Measurements from ENCODE around the gene VPS9D1.
"Not testable (repeated sequence)": the region's sequence is repeated elsewhere in the genome, so short reads cannot be mapped to it uniquely, and the experiment has no call there.

VPS9D1 gene

DNA sequence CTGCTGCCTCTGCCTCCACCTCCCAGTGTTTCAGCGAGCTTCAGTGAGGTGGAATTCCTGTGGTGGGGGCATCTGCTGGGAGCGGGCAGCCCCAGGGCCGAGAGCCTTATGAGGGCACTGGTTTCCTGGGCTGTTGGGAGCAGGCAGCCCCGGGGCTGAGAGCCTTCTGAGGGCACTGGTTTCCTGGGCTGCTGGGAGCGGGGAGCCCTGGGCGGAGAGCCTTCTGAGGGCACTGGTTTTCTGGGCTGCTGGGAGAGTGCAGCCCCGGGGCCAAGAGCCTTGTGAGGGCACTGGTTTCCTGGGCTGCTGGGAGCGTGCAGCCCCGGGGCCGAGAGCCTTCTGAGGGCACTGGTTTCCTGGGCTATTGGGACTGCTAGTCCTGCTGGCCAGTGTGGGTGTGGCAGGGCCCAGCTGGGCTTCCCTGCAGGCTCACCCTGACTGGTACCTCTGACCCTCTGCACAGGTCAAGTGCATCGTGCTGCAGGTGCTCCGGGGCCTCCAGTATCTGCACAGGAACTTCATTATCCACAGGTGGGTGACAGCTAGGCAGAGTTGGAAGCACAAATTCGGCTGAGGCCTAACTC is 28.6 kb downstream of the VPS9D1 start:
- FAIRE-seq, result no peak

DNA sequence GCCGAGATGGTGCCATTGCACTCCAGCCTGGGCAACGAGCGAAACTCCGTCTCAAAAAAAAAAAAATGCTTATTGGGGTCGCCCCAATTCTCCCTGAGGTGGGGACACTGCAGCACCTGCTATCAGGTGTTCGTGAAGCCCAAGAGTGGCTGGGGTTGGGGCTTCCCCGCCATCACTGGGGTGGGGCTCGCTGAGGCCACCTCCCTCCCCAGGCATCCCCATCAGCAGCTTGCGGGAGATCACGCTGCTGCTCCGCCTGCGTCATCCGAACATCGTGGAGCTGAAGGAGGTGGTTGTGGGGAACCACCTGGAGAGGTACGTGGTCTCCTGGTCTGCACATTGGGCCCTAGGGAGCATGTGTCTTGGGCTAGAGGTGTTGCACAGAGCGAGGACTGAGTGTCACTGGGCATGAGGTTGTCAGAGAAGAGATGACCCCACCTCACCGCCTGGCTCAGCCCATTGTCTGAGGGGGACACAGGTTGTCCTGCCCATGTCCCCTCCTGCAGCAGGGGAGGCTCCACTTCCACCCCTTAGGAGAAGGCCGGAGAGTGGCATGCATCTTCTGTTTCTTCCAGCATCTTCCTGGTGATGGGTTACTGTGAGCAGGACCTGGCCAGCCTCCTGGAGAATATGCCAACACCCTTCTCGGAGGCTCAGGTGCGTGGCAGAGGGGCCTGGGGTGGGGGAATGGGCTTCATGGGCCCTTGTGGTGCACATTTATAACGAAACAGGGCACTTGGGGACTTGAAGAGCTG is 29.3 kb downstream of the VPS9D1 start:
- no peak for FAIRE-seq

DNA sequence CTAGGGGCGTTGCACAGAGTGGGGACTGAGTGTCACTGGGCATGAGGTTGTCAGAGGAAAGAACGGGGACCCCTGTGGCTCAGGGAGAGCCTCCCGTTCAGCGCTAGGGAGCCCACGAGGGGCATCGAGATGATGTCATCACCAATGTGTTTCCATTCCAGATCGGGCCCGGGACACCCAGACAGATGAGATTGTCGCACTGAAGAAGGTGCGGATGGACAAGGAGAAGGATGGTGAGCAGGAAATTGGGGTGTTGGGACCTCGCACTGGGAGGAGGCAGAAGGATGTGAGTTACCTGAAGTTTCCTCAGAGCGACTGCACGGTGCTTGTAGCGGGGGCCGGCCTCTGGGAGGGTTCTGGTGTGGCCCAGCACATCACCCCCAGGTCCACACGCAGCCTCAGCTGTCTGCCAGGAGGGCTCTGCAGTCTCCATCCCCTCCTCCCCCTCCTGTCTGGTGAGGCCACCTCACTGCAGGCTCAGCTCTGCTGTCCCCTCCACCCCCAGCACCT is 30.3 kb downstream of the VPS9D1 start:
- FAIRE-seq, result no peak

- not testable (repeated sequence) for FAIRE-seq
Observed at GRCh38 chr16:89689621-89690020, 31.1 kb downstream of the VPS9D1 start.

DNA sequence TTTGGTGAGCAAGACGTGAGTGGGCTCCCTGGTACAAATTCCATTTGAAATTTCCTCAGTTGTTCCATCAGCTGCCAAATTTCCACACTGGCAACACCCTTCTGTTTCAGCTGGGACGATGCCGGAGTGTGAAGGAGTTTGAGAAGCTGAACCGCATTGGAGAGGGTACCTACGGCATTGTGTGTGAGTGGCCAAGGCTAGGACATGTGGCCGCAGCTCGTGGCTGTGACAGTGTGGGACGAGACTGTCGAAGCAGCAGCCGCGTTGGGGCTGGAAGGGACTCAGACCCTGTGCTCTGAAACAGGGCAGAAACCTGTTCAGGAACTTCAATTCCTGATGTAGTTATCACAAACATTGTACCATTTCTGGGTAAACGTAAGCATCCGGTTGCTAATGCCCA is 31.6 kb downstream of the VPS9D1 start:
- FAIRE-seq, result no peak

DNA sequence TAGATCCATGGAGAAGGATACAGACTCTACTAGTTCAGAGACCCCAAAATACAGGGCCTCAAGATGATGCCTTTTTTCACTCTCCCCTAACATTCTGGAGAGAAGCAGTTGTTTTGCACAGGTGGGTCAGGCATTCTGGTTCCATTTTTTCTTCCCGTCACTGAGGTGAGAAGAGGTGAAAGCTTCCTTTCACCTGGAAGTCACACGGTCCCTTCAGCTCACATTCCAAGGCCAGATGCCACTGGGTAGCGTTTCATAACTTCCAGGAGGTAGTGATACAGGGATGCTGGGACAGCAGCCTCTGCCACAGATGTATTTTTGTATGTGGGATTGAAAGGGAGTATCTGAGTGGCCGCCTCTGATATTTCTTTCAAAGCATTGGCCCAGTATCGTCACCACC is 32.3 kb downstream of the VPS9D1 start:
- FAIRE-seq, result no peak

GRCh38 chr16:89687092-89687940 is 33.4 kb downstream of the VPS9D1 start:
- no peak for FAIRE-seq

GRCh38 chr16:89686520-89687091 is 34.1 kb downstream of the VPS9D1 start, which contains the start of gene CDK10:
Gene CDK10 (plus strand): TSS chr16:89686689. CDS start chr16:89686711, 22 bp downstream.
- no peak for FAIRE-seq

GRCh38 chr16:89685916-89686315 is 34.8 kb downstream of the VPS9D1 start:
- FAIRE-seq, result no peak

DNA sequence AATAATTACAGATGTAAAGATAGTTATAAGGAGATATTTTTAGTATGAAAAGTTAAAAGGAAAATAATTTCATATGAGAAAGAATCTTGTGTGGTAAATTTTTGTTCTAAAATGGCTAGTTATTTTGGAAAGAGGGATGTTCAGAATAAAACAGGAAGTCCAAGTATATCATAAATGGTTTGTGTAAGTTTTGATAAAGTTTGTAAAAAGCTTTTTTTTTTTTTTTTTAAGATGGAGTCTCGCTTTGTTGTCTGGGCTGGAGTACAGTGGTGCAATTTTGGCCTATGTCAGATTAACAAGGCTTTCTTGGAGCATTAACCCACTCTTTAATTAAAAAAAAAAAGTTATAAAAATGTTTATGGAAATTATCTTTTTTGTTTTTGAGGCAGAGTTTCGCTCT is 42.4 kb downstream of the VPS9D1 start:
- FAIRE-seq, result no peak

- no peak for FAIRE-seq
Observed at GRCh38 chr16:89672177-89672941, 48.3 kb downstream of the VPS9D1 start.

DNA sequence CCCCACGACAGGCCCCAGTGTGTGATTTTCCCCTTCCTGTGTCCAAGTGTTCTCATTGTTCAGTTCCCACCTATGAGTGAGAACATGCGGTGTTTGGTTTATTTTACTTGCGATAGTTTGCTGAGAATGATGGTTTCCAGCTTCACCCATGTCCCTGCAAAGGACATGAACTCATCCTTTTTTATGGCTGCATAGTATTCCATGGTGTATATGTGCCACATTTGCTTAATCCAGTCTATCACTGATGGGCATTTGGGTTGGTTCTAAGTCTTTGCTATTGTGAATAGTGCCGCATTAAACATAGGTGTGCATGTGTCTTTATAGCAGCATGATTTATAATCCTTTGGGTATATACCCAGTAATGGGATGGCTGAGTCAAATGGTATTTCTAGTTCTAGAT is 49.1 kb downstream of the VPS9D1 start:
- FAIRE-seq, result not testable (repeated sequence)

GRCh38 chr16:89670496-89671431 is 49.9 kb downstream of the VPS9D1 start:
- no peak for FAIRE-seq

GRCh38 chr16:89669755-89670154 is 50.9 kb downstream of the VPS9D1 start:
- FAIRE-seq, result no peak

GRCh38 chr16:89668790-89669158 is 51.9 kb downstream of the VPS9D1 start:
- FAIRE-seq, result no peak

- FAIRE-seq, result no peak
Observed at GRCh38 chr16:89667633-89668032, 53.1 kb downstream of the VPS9D1 start.

DNA sequence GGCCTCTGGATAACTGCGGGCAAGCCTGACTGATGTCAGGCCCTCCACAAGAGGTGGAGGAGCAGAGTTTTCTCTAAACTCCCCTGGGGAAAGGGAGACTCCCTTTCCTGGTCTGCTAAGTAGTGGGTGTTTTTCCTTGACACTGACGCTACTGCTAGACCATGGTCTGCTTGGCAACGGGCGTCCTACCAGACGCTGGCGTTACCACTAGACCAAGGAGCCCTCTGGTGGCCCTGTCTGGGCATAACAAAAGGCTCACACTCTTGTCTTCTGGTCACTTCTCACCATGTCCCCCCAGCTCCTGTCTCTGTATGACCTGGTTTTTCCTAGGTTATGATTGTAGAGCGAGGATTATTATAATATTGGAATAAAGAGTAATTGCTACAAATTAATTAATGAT is 53.7 kb downstream of the VPS9D1 start:
- FAIRE-seq, result peak; percentile 34

GRCh38 chr16:89664238-89664637 is 56.5 kb downstream of the VPS9D1 start:
- FAIRE-seq, result not testable (repeated sequence)

DNA sequence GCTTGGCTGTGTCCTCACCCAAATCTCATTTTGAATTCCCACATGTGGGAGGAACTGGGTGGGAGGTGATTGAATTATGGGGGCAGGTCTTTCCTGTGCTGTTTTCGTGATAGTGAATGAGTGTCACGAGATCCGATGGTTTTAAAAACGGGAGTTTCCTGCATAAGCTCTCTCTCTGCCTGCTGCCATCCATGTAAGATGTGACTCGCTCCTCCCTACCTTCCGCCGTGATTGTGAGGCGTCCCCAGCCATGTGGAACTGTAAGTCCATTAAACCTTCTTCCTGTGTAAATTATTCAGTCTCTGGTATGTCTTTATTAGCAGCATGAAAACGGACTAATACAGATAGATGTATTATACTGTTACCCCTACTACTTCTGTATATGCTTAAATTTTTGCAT is 59.5 kb downstream of the VPS9D1 start:
- FAIRE-seq, result no peak

GRCh38 chr16:89660146-89660545 is 60.6 kb downstream of the VPS9D1 start:
- no peak for FAIRE-seq

DNA sequence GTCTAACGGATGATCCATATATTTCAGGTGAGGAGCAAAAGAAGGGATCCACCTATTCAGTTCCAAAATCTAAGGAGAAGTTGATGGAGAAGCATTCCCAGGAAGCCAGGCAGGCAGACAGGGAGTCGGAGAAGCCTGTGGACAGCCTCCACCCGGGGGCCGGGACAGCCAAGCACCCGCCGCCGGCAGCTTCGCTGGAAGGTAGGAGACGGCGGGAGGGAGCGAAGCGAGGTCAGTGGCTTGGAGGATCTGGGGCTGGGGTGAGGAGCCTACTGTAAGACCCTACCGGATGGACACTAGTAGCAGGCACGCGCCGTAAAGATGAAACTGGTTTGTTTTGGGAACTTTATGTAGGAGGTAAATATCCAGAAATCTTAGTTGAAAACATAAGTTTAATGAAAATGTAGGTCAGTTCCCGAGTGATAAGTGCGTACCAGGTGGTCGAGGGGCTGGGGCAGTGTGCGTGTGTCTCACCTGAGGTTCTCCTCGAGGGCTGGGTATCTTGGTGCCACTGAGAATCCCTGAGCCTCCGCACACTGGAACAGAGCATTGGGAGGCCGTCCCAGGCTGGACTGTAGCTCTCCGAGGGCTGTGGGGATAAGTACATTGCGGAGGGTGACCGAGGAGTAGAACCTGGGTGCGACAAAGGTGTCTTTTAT is 62.3 kb downstream of the VPS9D1 start:
- FAIRE-seq, result no peak

All from G401.6 (cell line).